GM13976 (cell line): ENCODE data around the gene SLC35F3.

ENCODE experiments used
- DNase-seq: peaks from one replicate; pipeline ENCODE4 v3.0.0; 2012; ENCODE audit warnings: low spot score
- in situ Hi-C: fragments of 300-500 bp; cut with MboI; formaldehyde crosslinking; loops from one replicate; pipeline ENCODE4 v1.12.0; 2022; ENCODE audit warnings: low sequenced_read_pairs, mixed read lengths, inconsistent platforms; ENCODE audit not compliant: unreplicated experiment
- TF ChIP-seq, protein P1 (sequence below): IDR thresholded peaks from 2 replicates; pipeline ENCODE4 v1.5.1; 2012; ENCODE audit warnings: borderline replicate concordance, mild to moderate bottlenecking; ENCODE audit not compliant: insufficient read depth; ENCODE audit errors: extremely low read depth, missing control alignments, control extremely low read depth

The SLC35F3 gene

DNA sequence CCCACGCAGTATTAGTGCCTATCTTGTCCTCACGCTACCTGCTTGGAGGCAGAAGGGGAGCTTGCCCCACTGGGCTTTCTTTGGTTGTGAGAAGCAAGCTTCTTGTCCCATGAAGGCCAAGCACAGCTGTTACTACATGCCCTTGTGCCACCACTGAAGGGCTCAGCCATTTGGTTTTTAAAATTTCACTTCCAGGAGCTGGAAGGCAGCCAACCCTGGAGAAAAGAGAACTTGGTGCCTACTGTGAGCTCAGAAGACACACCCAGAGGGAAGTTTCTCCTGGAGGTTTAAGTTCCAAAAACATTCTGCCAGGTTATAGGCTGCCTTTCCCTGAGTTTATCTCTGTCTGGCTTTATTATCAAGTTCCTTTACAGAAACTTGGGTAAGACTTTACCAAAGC is 187.4 kb downstream of the SLC35F3 start:
- in situ Hi-C loops: no loop called here
- TF ChIP-seq, protein P1, sequence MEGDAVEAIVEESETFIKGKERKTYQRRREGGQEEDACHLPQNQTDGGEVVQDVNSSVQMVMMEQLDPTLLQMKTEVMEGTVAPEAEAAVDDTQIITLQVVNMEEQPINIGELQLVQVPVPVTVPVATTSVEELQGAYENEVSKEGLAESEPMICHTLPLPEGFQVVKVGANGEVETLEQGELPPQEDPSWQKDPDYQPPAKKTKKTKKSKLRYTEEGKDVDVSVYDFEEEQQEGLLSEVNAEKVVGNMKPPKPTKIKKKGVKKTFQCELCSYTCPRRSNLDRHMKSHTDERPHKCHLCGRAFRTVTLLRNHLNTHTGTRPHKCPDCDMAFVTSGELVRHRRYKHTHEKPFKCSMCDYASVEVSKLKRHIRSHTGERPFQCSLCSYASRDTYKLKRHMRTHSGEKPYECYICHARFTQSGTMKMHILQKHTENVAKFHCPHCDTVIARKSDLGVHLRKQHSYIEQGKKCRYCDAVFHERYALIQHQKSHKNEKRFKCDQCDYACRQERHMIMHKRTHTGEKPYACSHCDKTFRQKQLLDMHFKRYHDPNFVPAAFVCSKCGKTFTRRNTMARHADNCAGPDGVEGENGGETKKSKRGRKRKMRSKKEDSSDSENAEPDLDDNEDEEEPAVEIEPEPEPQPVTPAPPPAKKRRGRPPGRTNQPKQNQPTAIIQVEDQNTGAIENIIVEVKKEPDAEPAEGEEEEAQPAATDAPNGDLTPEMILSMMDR: no peak
- DNase-seq: no peak

DNA sequence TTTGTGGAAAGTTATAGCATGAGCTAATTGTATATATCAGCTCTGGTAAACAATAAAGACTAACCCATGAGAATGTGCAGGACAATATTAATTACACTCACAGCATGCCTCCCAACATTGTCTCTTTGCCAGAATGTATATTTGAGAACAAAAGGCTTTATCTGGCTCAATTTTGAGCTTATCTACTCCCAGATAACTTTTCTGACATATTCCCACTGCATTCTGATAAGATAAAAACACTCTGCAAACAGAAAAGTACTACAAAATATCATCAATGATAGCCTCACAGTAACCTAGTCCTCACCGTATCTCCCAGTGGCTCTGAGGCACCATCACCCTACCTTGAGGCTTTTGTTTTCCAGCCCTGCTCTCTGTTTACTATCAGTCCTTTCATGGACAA is 188.6 kb downstream of the SLC35F3 start:
- DNase-seq: no peak
- in situ Hi-C loops: no loop called here
- TF ChIP-seq, protein P1: no peak

DNA sequence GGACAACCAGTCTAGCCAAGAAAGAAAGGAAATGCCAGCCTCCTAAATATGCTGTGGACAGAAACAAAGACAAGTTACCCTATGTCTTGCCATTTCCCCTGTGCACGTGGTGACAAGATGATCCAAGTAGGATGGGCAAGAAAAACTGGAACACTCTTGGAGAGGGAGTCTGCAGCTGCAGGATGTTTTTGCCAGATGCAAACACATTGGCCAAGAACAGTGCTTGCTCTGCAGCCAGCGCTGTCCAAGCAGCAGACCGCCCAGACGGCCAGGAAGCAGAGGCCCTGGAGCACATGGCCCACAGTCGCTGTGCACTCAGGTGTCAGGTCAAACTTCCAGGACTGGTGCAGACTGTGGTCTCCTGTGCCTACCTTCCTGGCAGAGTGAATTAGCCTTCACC is 189.3 kb downstream of the SLC35F3 start:
- in situ Hi-C loops: no loop called here
- DNase-seq: no peak
- TF ChIP-seq, protein P1: no peak

DNA sequence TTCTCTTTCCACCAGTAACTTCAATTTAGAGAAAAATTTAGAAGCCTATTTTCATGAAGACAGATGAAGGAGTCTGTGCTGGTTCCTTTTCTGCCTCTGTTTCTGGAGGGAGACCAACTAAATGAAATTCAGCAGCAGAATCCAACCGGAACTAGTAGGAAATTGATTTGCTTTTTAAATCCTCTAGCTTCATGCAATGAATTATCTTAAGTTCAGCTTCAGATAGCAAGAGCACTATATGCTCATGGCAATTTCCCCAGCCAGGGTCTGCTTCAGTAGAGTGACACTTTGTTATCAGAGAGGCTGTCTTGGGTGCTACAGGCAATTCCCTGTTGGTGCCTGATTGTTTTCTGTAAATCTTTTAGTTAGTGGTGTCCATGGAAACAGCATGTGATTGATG is 189.7 kb downstream of the SLC35F3 start:
- no peak for DNase-seq
- in situ Hi-C loops: no loop called here
- TF ChIP-seq, protein P1: no peak

DNA sequence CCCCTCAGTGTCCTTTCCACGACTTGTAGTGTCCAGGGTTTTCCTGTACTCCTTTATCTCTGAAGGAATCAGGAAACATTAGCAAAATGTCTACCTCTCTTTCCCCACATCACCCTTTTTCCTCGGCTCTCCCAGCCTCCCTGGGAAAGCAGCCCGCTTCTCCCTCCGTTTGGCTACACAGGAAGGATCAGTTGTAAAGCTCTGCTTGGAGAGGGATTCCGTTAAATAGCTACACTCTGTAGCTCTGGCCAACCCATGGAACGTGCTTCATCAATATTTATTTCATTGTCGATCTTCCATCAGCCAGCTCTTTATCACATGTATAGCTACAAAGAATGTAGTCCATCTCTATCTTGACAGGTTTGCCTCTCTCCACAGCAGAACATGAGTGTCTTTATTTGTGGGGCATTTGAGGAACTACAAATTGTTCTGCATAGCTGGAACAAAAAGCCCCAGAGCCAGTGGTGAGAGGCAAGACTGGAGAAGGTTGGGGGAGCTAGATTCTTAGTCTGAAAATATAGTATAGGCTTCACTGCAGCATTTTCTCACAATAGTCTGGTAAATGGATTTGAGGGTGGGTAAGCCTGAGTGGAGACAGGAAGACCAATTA is 191.8 kb downstream of the SLC35F3 start:
- no peak for DNase-seq
- in situ Hi-C loops: no loop called here
- TF ChIP-seq, protein P1: no peak

DNA sequence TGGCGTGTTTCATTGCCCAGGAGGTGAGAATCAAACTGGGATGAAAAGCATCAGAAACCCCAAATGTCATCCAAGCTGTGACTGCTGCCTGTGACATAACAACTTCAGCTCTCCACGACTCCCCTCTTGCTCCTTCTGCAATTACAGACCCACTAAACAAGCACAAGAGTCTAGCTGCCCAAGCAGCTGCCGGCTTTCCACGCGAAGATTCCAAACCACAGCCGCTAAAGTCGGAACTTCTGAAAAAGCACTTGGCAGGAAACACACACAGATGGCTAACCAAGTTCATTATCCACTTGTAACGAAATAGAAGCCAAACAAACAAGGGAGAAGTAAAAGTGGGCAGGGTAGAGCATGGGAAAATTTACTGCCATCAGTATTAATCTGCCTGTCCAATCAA is 198.1 kb downstream of the SLC35F3 start:
- DNase-seq: no peak
- in situ Hi-C loops: no loop called here
- TF ChIP-seq, protein P1: no peak
